Epithelial cell of proximal tubule (primary cell): ENCODE measurements around the gene EOLA1. TPM values are rescaled to one million over a fixed set of nuclear protein-coding genes. Genes with fewer than 3 reads are reported as not detected.
"Not testable (repeated sequence)": the region's sequence is repeated elsewhere in the genome, so short reads cannot be mapped to it uniquely, and the experiment has no call there.

Experiments used
- DNase-seq: peaks from one replicate; pipeline ENCODE4 v3.0.0-alpha.2; 2011; ENCODE audit warnings: low read depth
- H3K4me3 ChIP-seq: 2 replicates; pipeline ENCODE4 v1.5.1; 2011; ENCODE audit warnings: low read depth, mild to moderate bottlenecking, low read length
- CTCF ChIP-seq: conservative IDR thresholded peaks from 2 replicates; pipeline ENCODE4 v1.5.1; 2012; ENCODE audit warnings: low read depth, mild to moderate bottlenecking, low read length
- total RNA-seq: library from RNA; depleted of rRNA; stranded (reverse); fragments of >200 nt; gene quantifications from 2 replicates; pipeline ENCODE4 v1.2.3, GENCODE V29; 2015

EOLA1 gene
- total RNA-seq, 1 donor from 2014 or later: 6.5 TPM

GRCh38 chrX:149568701-149569296, 28.0 kb downstream of the EOLA1 start:
- no peak for DNase-seq
- TF ChIP-seq CTCF: no peak

GRCh38 chrX:149569770-149570169, 29.0 kb downstream of the EOLA1 start:
- DNase-seq: no peak
- no peak for TF ChIP-seq CTCF
- H3K4me3 ChIP-seq: no peak overlapping the region

More at GRCh38 chrX:149568701-149569296, 28.0 kb downstream of the EOLA1 start:
- H3K4me3 ChIP-seq: no peak overlapping the region

- no peak overlapping the region for H3K4me3 ChIP-seq
- no peak for DNase-seq
- no peak for TF ChIP-seq CTCF
These were observed 29.9 kb downstream of the EOLA1 start for GRCh38 chrX:149570668-149571067.

GRCh38 chrX:149571770-149572169, 31.0 kb downstream of the EOLA1 start:
- no peak overlapping the region for H3K4me3 ChIP-seq
- DNase-seq: no peak
- TF ChIP-seq CTCF: no peak

- no peak for TF ChIP-seq CTCF
- H3K4me3 ChIP-seq: no peak overlapping the region
- DNase-seq: no peak
These were observed 31.9 kb downstream of the EOLA1 start for GRCh38 chrX:149572743-149573142.

GRCh38 chrX:149573456-149573855, 32.6 kb downstream of the EOLA1 start:
- DNase-seq, H3K4me3 ChIP-seq: not testable (repeated sequence)

- DNase-seq, H3K4me3 ChIP-seq: not testable (repeated sequence)
These were observed 44.8 kb downstream of the EOLA1 start for GRCh38 chrX:149585631-149586030.

GRCh38 chrX:149587359-149587758, 46.5 kb downstream of the EOLA1 start, which contains the start of gene MAGEA9B:
MAGEA9B (minus strand) TSS chrX:149587459; CDS start chrX:149583179, 4,280 bp downstream.
- not testable (repeated sequence) for H3K4me3 ChIP-seq, DNase-seq

- not testable (repeated sequence) for H3K4me3 ChIP-seq, DNase-seq
These were observed 50.2 kb downstream of the EOLA1 start for GRCh38 chrX:149590993-149591392.

- not testable (repeated sequence) for DNase-seq, H3K4me3 ChIP-seq
These were observed 54.4 kb downstream of the EOLA1 start, which contains the start of gene HSFX2 for GRCh38 chrX:149595214-149595613. HSFX2 (minus strand) TSS chrX:149595314; CDS start chrX:149594700, 614 bp downstream.

GRCh38 chrX:149595943-149596342, 55.1 kb downstream of the EOLA1 start:
- not testable (repeated sequence) for H3K4me3 ChIP-seq, DNase-seq
